HG02840 (cell line): Measurements from ENCODE around the gene MLC1.

ENCODE experiments used
- ATAC-seq: cut with Tn5 transposase; IDR thresholded peaks from one replicate; pipeline ENCODE4 v1.9.1; 2021; ENCODE audit warnings: mild to moderate bottlenecking, moderate library complexity, moderate number of reproducible peaks; ENCODE audit not compliant: unreplicated experiment, low FRiP score

Gene MLC1

DNA sequence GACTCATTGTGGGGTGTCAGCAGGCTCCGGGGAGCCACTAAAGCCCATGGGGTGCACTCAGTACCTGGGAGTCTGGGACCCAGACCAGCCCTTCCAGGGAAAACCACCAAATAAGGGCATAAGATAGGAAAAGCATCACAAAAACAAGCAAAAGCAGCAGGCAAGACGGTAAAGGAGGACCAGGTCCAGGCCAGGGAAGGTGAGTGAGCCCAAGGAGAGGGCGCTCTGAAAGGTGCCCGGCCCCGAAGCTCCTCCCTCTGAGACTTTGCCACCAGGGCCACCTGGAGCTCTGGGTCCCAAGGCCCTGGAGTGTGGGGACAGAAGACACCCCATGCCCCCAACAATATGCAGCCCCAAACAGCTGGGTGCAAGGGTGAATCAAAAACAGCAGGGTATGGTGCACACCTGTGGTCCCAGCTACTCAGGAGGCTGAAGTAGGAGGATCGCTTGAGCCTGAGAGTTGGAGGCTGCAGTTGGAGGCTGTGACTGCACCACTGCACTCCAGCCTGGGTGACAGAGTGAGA lies 67.5 kb downstream of the MLC1 start:
- ATAC-seq: no peak

DNA sequence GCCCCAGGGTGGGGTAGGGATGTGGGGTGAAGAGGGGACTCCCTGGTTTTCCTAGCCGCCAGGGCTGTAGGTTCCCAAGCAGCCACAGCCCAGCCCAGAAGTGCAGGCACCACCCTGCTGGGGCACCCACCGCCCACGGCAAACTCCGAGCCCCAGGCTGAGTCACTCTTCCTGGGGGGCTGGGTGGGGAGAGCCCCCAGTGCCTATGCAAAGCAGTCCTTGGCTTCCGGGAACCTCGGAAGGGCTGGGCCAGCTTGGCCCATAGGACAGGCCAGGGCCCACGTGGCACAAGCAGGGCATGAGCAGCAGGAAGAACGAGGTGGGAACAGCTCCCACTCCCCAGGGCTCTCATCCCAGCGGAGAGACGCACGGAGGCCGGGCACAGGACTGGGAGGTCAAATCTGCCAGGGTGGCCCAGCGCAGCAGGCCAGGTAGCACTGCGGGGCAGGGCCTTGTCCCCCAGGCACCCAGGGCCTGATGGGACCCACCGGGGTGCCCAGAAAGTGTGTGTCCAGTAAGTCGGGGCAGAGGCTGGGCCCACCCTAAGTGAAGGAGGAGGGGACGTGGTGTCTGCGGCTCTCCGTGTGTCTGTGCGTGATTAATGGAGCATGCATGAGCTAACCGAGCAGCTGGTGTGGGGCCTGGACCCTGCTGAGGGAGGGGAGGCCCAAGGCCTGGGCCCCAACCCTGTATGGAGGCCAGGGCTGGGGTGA lies 68.1 kb downstream of the MLC1 start:
- ATAC-seq: no peak

DNA sequence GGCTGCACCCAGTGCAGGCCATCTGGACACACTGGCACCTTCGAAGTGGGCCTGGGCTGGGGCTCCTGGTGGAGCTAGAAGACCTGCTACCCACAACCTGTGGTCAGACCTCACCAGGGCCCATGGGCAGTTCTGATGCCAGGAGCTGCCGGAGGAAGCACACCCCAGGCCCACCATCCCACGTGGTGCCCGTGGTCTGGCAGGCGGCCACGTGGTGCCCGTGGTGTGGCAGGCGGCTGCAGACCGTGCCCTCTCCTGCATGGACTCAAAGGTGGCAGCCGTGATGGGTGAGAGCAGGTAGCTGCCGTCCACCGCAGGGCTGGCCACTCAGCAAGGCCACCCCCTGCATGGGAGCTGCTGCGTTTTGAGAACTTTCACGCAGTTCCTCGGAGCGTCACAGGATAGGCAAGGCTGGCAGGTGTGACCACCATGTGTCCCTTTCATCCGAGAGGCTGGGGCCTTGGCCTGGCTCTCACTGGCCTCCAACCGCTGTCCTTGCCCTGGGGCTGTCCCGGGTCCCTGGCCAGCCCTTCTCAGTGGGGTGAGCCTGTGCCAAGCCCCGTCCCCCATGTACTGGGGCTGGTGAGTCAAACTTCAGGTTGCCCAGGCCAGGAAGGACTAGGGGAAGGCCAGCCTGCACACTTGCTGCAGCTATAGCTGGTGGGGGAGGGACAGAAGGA lies 68.8 kb downstream of the MLC1 start:
- ATAC-seq: no peak

DNA sequence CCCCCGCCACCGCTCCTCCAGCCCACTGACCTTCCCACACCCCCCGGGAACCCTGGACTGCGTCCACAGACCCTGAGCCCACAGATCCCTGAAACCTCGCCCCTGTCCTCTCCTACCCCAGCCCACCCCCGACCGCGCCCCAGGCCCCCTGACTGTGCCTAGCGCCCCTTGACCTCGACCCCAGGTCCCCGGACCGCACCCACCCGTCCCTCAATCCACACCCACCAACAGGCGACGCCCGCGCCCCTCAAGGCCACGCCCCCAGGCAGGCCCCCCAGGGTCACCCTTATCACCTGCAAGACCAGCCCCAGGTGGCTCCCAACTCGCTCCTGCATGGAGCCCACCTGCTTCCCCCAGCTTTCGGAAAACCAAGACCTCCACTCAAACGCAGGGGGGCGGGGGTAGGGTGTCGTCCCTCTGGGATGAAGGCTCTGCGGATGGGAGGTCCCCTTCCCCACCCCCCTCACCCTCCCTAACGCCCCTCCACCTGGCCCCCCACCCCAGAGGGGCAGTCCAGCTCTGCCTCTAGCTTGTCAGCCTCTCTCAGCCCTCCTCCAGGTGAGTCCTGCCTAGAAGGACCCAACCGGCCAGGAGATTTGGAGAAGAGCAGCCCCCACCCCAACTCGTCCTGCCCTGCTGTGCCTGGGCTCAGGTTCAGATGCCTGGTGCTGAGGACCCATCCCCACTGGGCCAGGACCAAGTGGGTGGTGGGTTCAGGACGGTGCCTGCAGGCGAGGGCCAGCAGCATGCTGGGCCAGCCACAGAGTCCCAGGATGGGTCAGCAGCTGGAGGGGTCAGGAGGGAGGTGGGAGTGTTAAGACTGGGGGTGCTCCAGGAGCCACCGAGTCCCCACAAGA lies 69.5 kb downstream of the MLC1 start:
- ATAC-seq: no peak

DNA sequence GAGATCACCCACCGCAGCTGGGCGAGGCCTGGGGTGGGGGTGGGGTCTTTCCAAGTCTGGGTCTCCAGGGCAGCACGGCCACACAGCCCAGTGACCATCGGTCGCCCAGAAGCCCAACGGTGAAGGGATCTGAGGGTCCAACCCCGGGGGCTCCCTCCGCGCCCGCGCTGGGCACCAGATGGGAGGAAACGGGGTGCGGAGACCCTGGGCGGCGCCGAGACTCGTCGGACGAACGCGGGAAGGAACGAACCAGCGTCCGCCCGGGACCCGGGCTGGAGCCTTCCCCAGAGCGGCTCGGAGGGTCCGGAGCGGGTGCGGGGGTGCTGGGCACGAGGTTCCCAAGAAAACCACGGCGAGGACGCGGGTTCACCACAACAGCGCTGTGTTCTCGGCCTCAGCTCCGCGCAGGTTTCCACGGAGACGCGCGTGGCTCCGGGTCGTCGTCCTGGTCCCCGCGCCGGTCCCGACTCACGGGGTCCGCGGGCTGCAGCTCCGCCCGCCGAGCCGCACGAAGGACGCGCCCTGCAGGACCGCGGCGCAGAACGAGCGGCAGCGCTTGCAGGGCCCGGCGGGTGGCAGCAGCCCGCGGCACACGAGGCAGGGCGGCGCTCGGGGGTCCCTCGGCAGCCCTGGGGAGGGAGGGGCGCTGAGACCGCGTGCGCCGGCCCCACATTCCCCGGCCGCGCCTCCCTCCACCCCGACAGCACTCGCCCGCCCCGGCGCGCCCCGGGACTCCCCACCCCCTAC lies 70.4 kb downstream of the MLC1 start:
- ATAC-seq: no peak

DNA sequence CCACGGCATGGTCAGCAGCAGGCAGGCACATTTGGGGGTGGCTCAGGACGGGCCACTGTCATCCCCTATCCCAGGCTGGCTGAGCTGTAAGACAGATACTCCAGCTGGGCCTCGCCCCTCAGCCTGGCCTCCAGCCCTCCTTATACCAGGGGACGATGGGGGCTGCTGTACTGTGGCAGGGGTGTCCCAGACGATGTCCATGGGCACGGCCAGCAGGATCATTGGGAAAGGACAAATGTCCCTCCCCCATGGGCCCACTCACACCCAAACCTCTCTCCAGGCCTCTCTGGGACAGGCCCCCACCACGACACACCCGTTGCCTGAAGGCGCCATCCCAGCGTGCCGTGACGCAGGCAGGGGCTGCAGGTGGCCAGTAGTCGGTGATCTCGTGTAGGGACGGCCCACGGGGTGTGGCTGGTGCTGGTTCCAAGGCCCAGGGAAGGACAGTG lies 71.1 kb downstream of the MLC1 start:
- ATAC-seq: no peak

DNA sequence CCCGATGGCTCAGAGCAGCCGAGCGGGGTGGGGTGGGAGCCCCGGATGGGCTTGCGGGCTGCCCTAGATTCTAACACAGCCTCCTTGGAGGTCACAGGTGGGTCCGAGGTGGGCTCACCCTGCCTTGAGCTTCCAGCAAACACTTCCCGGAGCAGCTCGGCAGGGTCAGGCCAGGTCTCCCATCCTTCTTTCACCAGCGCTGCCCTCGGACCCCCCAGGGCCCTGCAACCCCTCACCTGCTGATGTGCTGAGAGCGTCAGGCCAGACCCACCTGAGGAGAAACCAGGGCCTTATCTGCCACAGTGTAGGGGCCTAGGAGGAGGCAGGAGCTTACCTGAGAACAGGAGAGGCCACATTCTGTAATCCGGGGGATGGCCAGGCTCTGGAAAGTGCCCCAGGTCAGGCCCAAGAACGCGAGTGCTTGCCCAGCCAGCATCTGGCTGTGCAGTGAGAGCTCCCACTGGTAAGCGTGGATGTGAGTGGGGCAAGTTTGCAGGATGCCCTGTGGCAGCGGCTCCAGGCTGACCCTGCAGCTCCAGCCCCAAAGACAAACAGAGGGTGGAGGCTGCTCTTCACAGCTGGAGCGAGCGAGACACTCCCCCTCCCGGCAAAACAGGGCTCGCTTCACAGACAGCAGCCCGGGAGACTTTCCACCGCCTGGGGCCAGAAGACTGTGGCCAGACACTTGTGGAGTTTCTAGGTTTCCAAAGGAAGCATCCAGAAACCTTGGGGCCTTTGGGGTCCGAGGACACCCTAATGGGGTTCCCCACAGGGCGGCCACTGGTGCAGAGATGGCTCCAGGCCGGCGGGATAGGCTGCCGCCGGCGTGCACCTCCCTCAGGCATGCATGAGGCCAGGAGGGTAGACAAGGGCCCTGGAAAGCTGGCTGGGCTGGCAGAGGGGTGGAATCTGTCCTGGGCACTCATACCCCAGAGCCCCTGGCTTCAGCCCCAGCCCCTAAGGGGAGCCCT lies 72.7 kb downstream of the MLC1 start, which contains the start of gene IL17REL:
Gene IL17REL, minus strand, starts transcription at position 555 of the 971 bp plus-strand sequence. Its CDS starts 119 bp downstream, at position 436.
- ATAC-seq: no peak

DNA sequence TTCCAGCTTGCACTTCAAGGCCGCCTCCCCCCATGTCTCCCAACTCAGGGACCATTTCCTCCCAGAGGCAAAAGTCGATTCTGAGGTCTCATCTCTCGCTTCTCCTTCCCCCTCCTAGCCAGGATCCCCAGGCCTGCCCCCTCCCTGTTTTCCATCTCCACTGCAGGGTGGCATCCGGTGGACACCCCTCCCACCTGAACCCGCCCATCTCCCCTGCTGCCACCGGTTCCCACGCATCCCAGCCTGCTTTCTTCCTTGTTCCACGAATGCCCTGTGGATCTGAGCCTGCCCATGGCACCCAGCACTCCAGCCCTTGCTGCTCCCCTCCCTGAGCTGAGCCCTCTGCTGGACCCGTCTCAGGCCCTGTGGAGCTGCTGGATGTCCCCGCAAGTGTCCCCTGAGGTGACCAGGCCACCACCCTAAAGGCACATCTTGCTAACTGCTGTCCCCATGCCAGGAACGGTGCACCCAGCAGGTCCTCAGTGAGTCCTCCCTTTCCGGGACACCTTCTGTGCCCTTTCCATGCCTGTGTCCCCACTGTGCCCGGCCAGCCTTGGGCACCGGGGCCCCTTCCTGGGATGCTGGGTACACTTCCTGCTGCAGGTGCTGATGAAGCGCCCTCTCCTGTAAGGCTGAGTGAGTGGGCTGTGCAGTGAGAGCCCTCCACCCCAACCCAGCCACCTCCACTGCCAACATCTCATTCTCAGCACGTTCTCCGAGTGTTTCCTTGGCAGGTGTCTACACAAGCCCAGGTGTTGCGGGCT lies 73.6 kb downstream of the MLC1 start:
- ATAC-seq: no peak

DNA sequence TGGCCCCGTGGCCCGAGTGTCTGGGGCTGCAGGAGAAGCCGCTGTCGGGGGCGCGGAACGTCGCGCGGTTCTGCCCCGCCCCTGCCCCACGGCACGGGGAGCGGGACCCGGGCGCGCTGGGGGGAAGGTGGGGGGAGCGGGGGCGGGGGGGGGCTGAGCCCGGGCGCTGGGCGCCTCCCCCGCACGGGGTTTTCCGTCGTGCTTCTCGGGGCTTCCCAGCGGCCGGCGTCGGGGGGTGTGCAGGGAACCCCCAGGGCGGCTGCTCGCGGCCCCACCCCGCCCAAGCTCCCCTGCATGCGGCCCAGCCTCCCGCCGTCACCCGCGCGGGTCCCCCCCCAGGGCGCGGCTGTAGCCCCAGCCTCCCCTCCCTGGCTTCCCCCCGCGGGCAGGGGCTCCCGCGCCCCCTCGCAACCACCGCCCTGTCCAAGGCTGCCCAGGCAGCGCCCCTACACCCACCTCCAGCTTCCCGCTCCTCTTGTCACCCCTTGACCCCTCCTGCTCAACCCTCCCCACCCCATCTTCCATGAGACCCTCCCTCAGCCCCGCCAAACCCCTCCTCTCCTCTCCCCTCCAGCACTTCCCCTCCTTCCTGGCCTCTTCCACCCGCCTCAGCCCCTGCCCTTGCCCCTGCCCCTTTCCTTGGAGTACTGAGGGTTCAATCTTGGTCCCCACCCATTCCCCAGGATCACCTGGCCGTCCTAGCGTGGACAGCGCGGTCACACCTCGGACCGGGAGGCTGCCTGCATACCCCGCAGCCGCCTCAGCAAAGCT lies 74.4 kb downstream of the MLC1 start:
- ATAC-seq: no peak

DNA sequence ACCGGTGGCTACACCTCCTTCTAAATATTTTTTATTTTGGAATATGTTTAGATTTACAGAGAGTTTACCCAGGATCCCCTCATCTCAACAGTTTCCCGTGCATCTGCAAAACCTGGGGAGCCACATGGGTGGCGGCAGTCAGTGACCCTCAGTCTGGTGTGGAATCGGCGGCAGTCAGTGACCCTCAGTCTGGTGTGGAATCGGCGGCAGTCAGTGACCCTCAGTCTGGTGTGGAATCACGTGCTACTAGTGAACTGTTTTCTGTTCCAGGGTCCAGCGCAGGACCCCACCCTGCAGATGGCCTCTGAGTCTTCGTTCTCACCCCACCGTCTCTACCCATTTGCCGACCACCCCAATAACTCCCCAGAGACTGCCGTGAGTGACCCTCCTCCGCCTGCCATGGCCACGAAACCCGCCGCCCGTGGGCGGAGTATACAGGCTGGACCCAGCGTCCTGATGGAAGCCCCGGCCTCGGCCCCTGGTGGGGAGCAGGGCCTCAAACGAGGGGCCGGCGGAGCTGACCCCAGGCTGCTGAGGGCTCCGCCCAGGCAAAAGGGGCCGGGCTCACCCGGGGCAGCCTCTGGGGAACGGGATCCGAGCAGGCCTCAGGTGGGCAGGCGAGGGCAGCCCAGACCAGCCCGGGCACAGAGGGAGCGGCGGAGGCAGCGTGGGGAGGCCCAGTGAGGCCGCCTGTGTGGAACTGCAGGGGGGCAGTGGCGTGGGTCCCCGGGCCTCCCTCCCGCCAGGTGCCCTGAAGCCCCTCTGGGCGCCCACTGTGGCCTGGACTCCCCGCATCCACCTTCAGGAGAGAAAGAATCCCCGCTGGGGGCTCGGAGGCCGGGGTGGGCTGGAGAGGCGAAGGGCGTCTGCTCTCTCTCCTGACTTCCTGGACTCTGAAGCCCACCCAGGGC lies 75.2 kb downstream of the MLC1 start:
- no peak for ATAC-seq
